H1 (cell line): ENCODE measurements around the gene NKTR. TPM values are rescaled to one million over a fixed set of nuclear protein-coding genes. Genes with fewer than 3 reads are reported as not detected.
"Not testable (repeated sequence)": the region's sequence is repeated elsewhere in the genome, so short reads cannot be mapped to it uniquely, and the experiment has no call there.

ENCODE experiments used
- CTCF ChIA-PET: fragments of 300-600 bp; sonication (Branson Sonifier 250); formaldehyde crosslinking; loops from one replicate; lab custom pipeline; 2021; ENCODE audit not compliant: partially characterized antibody; lab: Charles Lee
- POLR2A ChIA-PET: fragments of 300-600 bp; sonication (Branson Sonifier 250); formaldehyde crosslinking; loops from one replicate; lab custom pipeline; 2021; ENCODE audit warnings: inconsistent platforms; ENCODE audit not compliant: partially characterized antibody; lab: Charles Lee
- DNase-seq, 2 experiments: peaks; one replicate each; pipeline versions ENCODE4 v3.0.0 to v3.0.0-alpha.2; 2010 to 2022; ENCODE audit warnings: low spot score in 2 of 2, low read depth in 1 of 2, mixed read lengths in 1 of 2
- FAIRE-seq: peaks from 2 replicates; lab custom pipeline; 2011; peaks lifted over from hg19 to GRCh38; lab: Jason Lieb, UNC
- H2AFZ ChIP-seq: 2 replicates; pipeline ENCODE4 v1.8.1; 2012; ENCODE audit warnings: low read length, inconsistent platforms
- H2AK5ac ChIP-seq: 2 replicates; pipeline ENCODE4 v1.6.1; 2013; ENCODE audit warnings: low read depth, low read length
- H2BK120ac ChIP-seq: replicated peaks from 2 replicates; pipeline ENCODE3; 2013; ENCODE audit warnings: low read depth, low read length, inconsistent platforms
- H2BK12ac ChIP-seq: 2 replicates; pipeline ENCODE4 v1.6.1; 2013; ENCODE audit warnings: low read depth, low read length
- H2BK15ac ChIP-seq: 2 replicates; pipeline ENCODE4 v1.6.1; 2013; ENCODE audit warnings: low read length
- H2BK20ac ChIP-seq: 2 replicates; pipeline ENCODE4 v1.6.1; 2013; ENCODE audit warnings: low read length
- H2BK5ac ChIP-seq: 2 replicates; pipeline ENCODE4 v1.6.1; 2013; ENCODE audit warnings: low read depth, low read length
- H3K14ac ChIP-seq: 2 replicates; pipeline ENCODE4 v1.6.1; 2013; ENCODE audit warnings: inconsistent platforms; ENCODE audit not compliant: insufficient read length
- H3K18ac ChIP-seq: 2 replicates; pipeline ENCODE4 v1.6.1; 2013; ENCODE audit warnings: low read length; ENCODE audit errors: extremely low read depth
- H3K23ac ChIP-seq: 2 replicates; pipeline ENCODE4 v1.6.1; 2013; ENCODE audit warnings: inconsistent platforms; ENCODE audit not compliant: insufficient read length
- H3K23me2 ChIP-seq: 2 replicates; pipeline ENCODE4 v1.6.1; 2013; ENCODE audit warnings: low read depth, low read length
- H3K27ac ChIP-seq: 2 replicates; pipeline ENCODE4 v1.6.1; 2011; ENCODE audit warnings: low read depth, low read length, inconsistent platforms
- H3K27me3 ChIP-seq, 4 experiments: replicated peaks in 1 of 4; 1 replicate in 1 of 4; 2 replicates in 3 of 4; pipeline versions ENCODE4 v1.6.1 to v1.8.1; 2011 to 2013; ENCODE audit warnings: low read length in 3 of 4, mild to moderate bottlenecking in 3 of 4, inconsistent platforms in 2 of 4, mixed read lengths in 2 of 4, moderate library complexity in 1 of 4; ENCODE audit not compliant: control insufficient read depth in 3 of 4, insufficient read depth in 3 of 4; ENCODE audit errors: extremely low read depth in 1 of 4
- H3K36me3 ChIP-seq, 4 experiments: 2 replicates each; pipeline versions ENCODE4 v1.6.1 to v1.8.1; 2011 to 2013; ENCODE audit warnings: mild to moderate bottlenecking in 4 of 4, low read length in 3 of 4, moderate library complexity in 2 of 4, control low read depth in 1 of 4, inconsistent platforms in 1 of 4; ENCODE audit not compliant: insufficient read depth in 4 of 4, control insufficient read depth in 2 of 4
- H3K4ac ChIP-seq: replicated peaks from 2 replicates; pipeline ENCODE3; 2013; ENCODE audit warnings: low read length, low read depth, mixed read lengths, inconsistent platforms; ENCODE audit not compliant: insufficient read length
- H3K4me1 ChIP-seq, 4 experiments: replicated peaks in 1 of 4; 1 replicate in 1 of 4; 2 replicates in 3 of 4; pipeline versions ENCODE4 v1.6.1 to v1.8.1; 2011 to 2013; ENCODE audit warnings: low read length in 3 of 4, inconsistent platforms in 2 of 4, mixed read lengths in 1 of 4; ENCODE audit not compliant: insufficient read depth in 4 of 4, control insufficient read depth in 3 of 4
- H3K4me2 ChIP-seq, 2 experiments: 2 replicates each; pipeline versions ENCODE4 v1.6.1 to v1.8.1; 2011 to 2013; ENCODE audit warnings: low read depth in 2 of 2, low read length in 2 of 2, control low read depth in 1 of 2, inconsistent platforms in 1 of 2, mild to moderate bottlenecking in 1 of 2; ENCODE audit not compliant: insufficient read depth in 1 of 2
- H3K4me3 ChIP-seq, 4 experiments: fragments of 200-600, 300-600 bp in 1 of 4; sonication (generic), shearing (Covaris generic), sonication (Bioruptor Twin) in 1 of 4; 2 replicates each; pipeline versions ENCODE4 v1.5.1 to v1.8.1; 2011 to 2016; ENCODE audit warnings: low read length in 4 of 4, low read depth in 3 of 4, control low read depth in 2 of 4, inconsistent platforms in 2 of 4, mild to moderate bottlenecking in 2 of 4, mixed read lengths in 1 of 4, moderate library complexity in 1 of 4; ENCODE audit not compliant: insufficient read depth in 2 of 4; ENCODE audit errors: extremely low read depth in 1 of 4
- H3K56ac ChIP-seq: replicated peaks from 2 replicates; pipeline ENCODE3; 2013; ENCODE audit warnings: low read depth, mild to moderate bottlenecking, mixed read lengths, low read length, inconsistent platforms; ENCODE audit not compliant: insufficient read length
- H3K79me1 ChIP-seq: 2 replicates; pipeline ENCODE4 v1.6.1; 2013; ENCODE audit warnings: low read depth, low read length, control low read depth
- H3K79me2 ChIP-seq, 2 experiments: 2 replicates each; pipeline versions ENCODE4 v1.6.1 to v1.8.1; 2012 to 2013; ENCODE audit warnings: low read length in 2 of 2, mild to moderate bottlenecking in 2 of 2, inconsistent platforms in 1 of 2; ENCODE audit not compliant: insufficient read depth in 2 of 2, control insufficient read depth in 1 of 2
- H3K9ac ChIP-seq, 4 experiments: replicated peaks in 1 of 4; 1 replicate in 1 of 4; 2 replicates in 3 of 4; pipeline versions ENCODE4 v1.6.1 to v1.8.1; 2011 to 2013; ENCODE audit warnings: low read depth in 3 of 4, low read length in 3 of 4, control low read depth in 2 of 4, mild to moderate bottlenecking in 2 of 4, moderate library complexity in 2 of 4, inconsistent platforms in 1 of 4; ENCODE audit errors: extremely low read depth in 1 of 4
- H3K9me3 ChIP-seq, 2 experiments: 2 replicates each; pipeline versions ENCODE4 v1.6.1 to v1.8.1; 2012 to 2013; ENCODE audit warnings: mild to moderate bottlenecking in 2 of 2, moderate library complexity in 2 of 2, control low read depth in 1 of 2, inconsistent platforms in 1 of 2, low read depth in 1 of 2, low read length in 1 of 2, mixed read lengths in 1 of 2; ENCODE audit not compliant: insufficient read depth in 2 of 2
- H4K20me1 ChIP-seq, 2 experiments: replicated peaks in 1 of 2; 2 replicates each; pipeline versions ENCODE3 to v1.8.1; 2011 to 2013; ENCODE audit warnings: inconsistent platforms in 2 of 2, low read length in 2 of 2, mild to moderate bottlenecking in 1 of 2; ENCODE audit not compliant: insufficient read depth in 2 of 2, control insufficient read depth in 1 of 2
- H4K5ac ChIP-seq: 2 replicates; pipeline ENCODE4 v1.6.1; 2013; ENCODE audit warnings: low read length, low read depth, mixed read lengths, inconsistent platforms; ENCODE audit not compliant: insufficient read length
- H4K8ac ChIP-seq: 2 replicates; pipeline ENCODE4 v1.8.0; 2013; ENCODE audit warnings: mild to moderate bottlenecking, moderate library complexity, low read length, inconsistent platforms; ENCODE audit not compliant: insufficient read depth; ENCODE audit errors: extremely low read depth
- H4K91ac ChIP-seq: replicated peaks from 2 replicates; pipeline ENCODE3; 2013; ENCODE audit warnings: low read length, mixed read lengths, inconsistent platforms; ENCODE audit not compliant: insufficient read length
- WGBS, 2 experiments: shearing (Covaris generic) in 1 of 2; methylation state at CpG; one replicate each; pipeline versions ENCODE4 v1.1.6 to v1.1.7; 2013 to 2015; ENCODE audit warnings: low lambda C conversion rate in 2 of 2, mixed read lengths in 2 of 2, inconsistent platforms in 1 of 2, low coverage in 1 of 2, missing lambda C conversion rate in 1 of 2; ENCODE audit not compliant: insufficient replicate concordance in 2 of 2, insufficient coverage in 1 of 2, insufficient read length in 1 of 2; ENCODE audit errors: extremely low coverage in 1 of 2, missing lambda C conversion rate in 1 of 2; 5-methylcytosine and 5-hydroxymethylcytosine counted together
- polyA plus RNA-seq, 7 experiments: library from polyadenylated mRNA; depleted of rRNA in 3 of 7; stranded (reverse) in 5 of 7; unstranded in 2 of 7; fragments of >200 nt in 5 of 7; fragments of 200-250 nt in 2 of 7; gene quantifications; 1 replicate in 5 of 7; 2 replicates in 1 of 7; 4 replicates in 1 of 7; pipeline versions ENCODE4 v1.2.1 to v1.2.3, GENCODE V29; 2011 to 2013; ENCODE audit warnings: missing spikeins in 2 of 7, mixed read lengths in 2 of 7
- total RNA-seq: library from RNA; stranded (reverse); fragmentation: NEBNext Ultra II Directional; extraction: Animal tissue kit (Norgen Biotek cat#: 25700); gene quantifications from 2 replicates; pipeline ENCODE4 v1.2.1, GENCODE V29; 2021

Gene NKTR
- total and polyA plus RNA-seq, 2 of the 8 experiments (the other 6 are each of a cell fraction or from before 2014, with no cell fraction given) = 24.1 to 62.2 TPM

DNA sequence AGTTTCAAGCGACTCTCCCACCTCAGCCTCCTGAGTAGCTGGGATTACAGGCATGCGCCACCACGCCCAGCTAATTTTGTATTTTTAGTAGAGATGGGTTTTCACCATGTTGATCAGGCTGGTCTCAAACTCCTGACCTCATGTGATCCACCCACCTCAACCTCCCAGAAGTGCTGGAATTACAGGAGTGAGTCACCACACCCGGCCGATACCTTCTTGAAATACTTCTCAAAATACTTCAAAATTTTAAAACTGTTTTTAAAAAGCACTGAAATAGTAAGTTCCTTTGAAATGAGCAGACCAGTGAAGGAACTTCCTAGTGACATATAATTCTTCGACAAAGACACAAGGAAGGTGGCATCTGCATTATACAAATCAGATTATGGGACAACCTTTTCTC lies 43.7 kb upstream of the NKTR start:
- DNase-seq, H2AFZ ChIP-seq, H2BK12ac ChIP-seq, H4K5ac ChIP-seq, H4K8ac ChIP-seq, H2BK120ac ChIP-seq, FAIRE-seq, H3K4me2 ChIP-seq, H3K23me2 ChIP-seq, H2BK5ac ChIP-seq, POLR2A ChIA-PET, H3K79me1 ChIP-seq, H4K20me1 ChIP-seq, H3K9ac ChIP-seq, H3K27me3 ChIP-seq, H3K4me3 ChIP-seq, H3K4me1 ChIP-seq, H3K79me2 ChIP-seq, H3K18ac ChIP-seq, H3K4ac ChIP-seq, H3K9me3 ChIP-seq, H3K56ac ChIP-seq, H3K27ac ChIP-seq, H2AK5ac ChIP-seq, CTCF ChIA-PET, H4K91ac ChIP-seq, H3K23ac ChIP-seq, H2BK15ac ChIP-seq, H3K14ac ChIP-seq, H2BK20ac ChIP-seq: not testable (repeated sequence)
- H3K36me3 ChIP-seq = peaks cover 10 to 67% (median 48%) of the 10 kb centered on the region in 4 experiments
- 93% methylated on average over 6 of the region's 6 CpGs; no CpG with 5 or more reads in 1 of the 2 experiments for WGBS, 2 experiments
